SK-N-SH (cell line): ENCODE measurements around the gene TMEM259. TPM values are rescaled to one million over a fixed set of nuclear protein-coding genes. Genes with fewer than 3 reads are reported as not detected.

Experiments
- CTCF ChIA-PET: fragments of 300-600, 350-600 bp; formaldehyde crosslinking; extraction: SDS; loops from one replicate; lab custom pipeline; 2021; lab: Yijun Ruan, JAX
- POLR2A ChIA-PET: fragments of 350-600 bp; sonication (Branson Sonifier 250); formaldehyde crosslinking; extraction: SDS; loops from one replicate; lab custom pipeline; 2020; ENCODE audit warnings: antibody characterized with exemption, inconsistent platforms; lab: Yijun Ruan, JAX
- DNase-seq: peaks from one replicate; pipeline ENCODE4 v3.0.0; 2012
- H2AFZ ChIP-seq: fragments of 200-600 bp; sonication (generic); 2 replicates; pipeline ENCODE4 v1.8.1; 2016; ENCODE audit warnings: antibody characterized with exemption, mild to moderate bottlenecking, low read depth
- H3F3A ChIP-seq: fragments of 200-600 bp; sonication (generic); replicated peaks from 2 replicates; pipeline ENCODE3; 2016; ENCODE audit warnings: antibody characterized with exemption, mild to moderate bottlenecking; ENCODE audit not compliant: insufficient read depth
- H3K27ac ChIP-seq, 2 experiments: fragments of 200-500 bp in 1 of 2; fragments of 200-600 bp in 1 of 2; sonication (Bioruptor generic) in 1 of 2; sonication (generic), shearing (Covaris generic) in 1 of 2; 2 replicates each; pipeline versions ENCODE4 v1.5.1 to v1.6.1; 2014 to 2016; ENCODE audit warnings: low read depth in 2 of 2, inconsistent platforms in 1 of 2, low read length in 1 of 2, mild to moderate bottlenecking in 1 of 2, mixed read lengths in 1 of 2
- H3K27me3 ChIP-seq: fragments of 200-600 bp; sonication (generic), shearing (Covaris generic); 2 replicates; pipeline ENCODE4 v1.6.1; 2016; ENCODE audit warnings: mixed run types; ENCODE audit not compliant: insufficient read depth
- H3K36me3 ChIP-seq, 2 experiments: fragments of 200-500 bp in 1 of 2; fragments of 200-600 bp in 1 of 2; sonication (Bioruptor generic) in 1 of 2; sonication (generic) in 1 of 2; replicated peaks in 1 of 2; 2 replicates each; pipeline versions ENCODE3 to v1.5.1; 2014 to 2016; ENCODE audit warnings: low read length in 1 of 2, mild to moderate bottlenecking in 1 of 2; ENCODE audit not compliant: insufficient read depth in 2 of 2, control insufficient read depth in 1 of 2
- H3K4me1 ChIP-seq, 2 experiments: fragments of 200-500 bp in 1 of 2; fragments of 200-600 bp in 1 of 2; sonication (Bioruptor generic) in 1 of 2; sonication (generic), shearing (Covaris generic) in 1 of 2; 2 replicates each; pipeline versions ENCODE4 v1.5.1 to v1.6.1; 2014 to 2016; ENCODE audit warnings: low read depth in 1 of 2, low read length in 1 of 2, mixed run types in 1 of 2; ENCODE audit not compliant: insufficient read depth in 2 of 2, control insufficient read depth in 1 of 2
- H3K4me2 ChIP-seq: fragments of 200-600 bp; sonication (generic), shearing (Covaris generic); 2 replicates; pipeline ENCODE4 v1.6.1; 2017; ENCODE audit warnings: mixed run types
- H3K4me3 ChIP-seq, 2 experiments: fragments of 200-500 bp in 1 of 2; fragments of 200-600 bp in 1 of 2; sonication (Bioruptor generic) in 1 of 2; sonication (generic), shearing (Covaris generic) in 1 of 2; 2 replicates each; pipeline versions ENCODE4 v1.5.1 to v1.8.1; 2014 to 2016; ENCODE audit warnings: low read depth in 2 of 2, inconsistent platforms in 1 of 2, low read length in 1 of 2, mild to moderate bottlenecking in 1 of 2, mixed read lengths in 1 of 2, moderate library complexity in 1 of 2
- H3K79me2 ChIP-seq: fragments of 200-600 bp; sonication (generic); 2 replicates; pipeline ENCODE4 v1.8.1; 2017; ENCODE audit warnings: mild to moderate bottlenecking; ENCODE audit not compliant: insufficient read depth
- H3K9ac ChIP-seq: fragments of 200-600 bp; sonication (generic); 2 replicates; pipeline ENCODE4 v1.6.1; 2017; ENCODE audit warnings: mixed run types
- H3K9me2 ChIP-seq: fragments of 200-600 bp; sonication (generic); 2 replicates; pipeline ENCODE4 v1.6.1; 2017; ENCODE audit warnings: mixed run types
- H3K9me3 ChIP-seq: fragments of 200-600 bp; sonication (generic); 2 replicates; pipeline ENCODE4 v1.6.1; 2017; ENCODE audit warnings: mixed run types, mild to moderate bottlenecking, moderate library complexity
- H4K20me1 ChIP-seq: fragments of 200-600 bp; sonication (generic); 2 replicates; pipeline ENCODE4 v1.6.1; 2017; ENCODE audit warnings: mild to moderate bottlenecking, mixed run types; ENCODE audit not compliant: insufficient read depth
- CHD2 ChIP-seq: fragments of 150-350 bp; IDR thresholded peaks from 2 replicates; pipeline ENCODE4 v1.6.1; 2018; ENCODE audit warnings: low read length; ENCODE audit not compliant: partially characterized antibody
- CTCF ChIP-seq: fragments of 200-600 bp; sonication (generic); IDR thresholded peaks from 2 replicates; pipeline ENCODE4 v1.6.1; 2017; ENCODE audit warnings: antibody characterized with exemption, mild to moderate bottlenecking, moderate library complexity
- EP300 ChIP-seq, 2 experiments: IDR thresholded peaks; 2 replicates each; pipeline versions ENCODE4 v1.4.0 to v1.6.1; 2012; ENCODE audit warnings: borderline replicate concordance in 1 of 2, low read depth in 1 of 2, low read length in 1 of 2
- EZH2phosphoT487 ChIP-seq: fragments of 200-600 bp; sonication (generic); IDR thresholded peaks from 2 replicates; pipeline ENCODE4 v1.6.1; 2017; ENCODE audit warnings: low read depth, mixed run types, mild to moderate bottlenecking, antibody characterized with exemption, moderate library complexity, borderline replicate concordance
- FOSL2 ChIP-seq: IDR thresholded peaks from 2 replicates; pipeline ENCODE4 v1.4.0; 2012; ENCODE audit warnings: low read depth, mild to moderate bottlenecking, moderate library complexity, borderline replicate concordance
- FOXJ3 ChIP-seq: sonication (generic); formaldehyde crosslinking; IDR thresholded peaks from 2 replicates; pipeline ENCODE4 v1.5.1; 2020; ENCODE audit warnings: mild to moderate bottlenecking, missing genetic modification reagents
- GABPA ChIP-seq: IDR thresholded peaks from 2 replicates; pipeline ENCODE4 v1.4.0; 2012; ENCODE audit warnings: low read depth, mild to moderate bottlenecking
- GATA2 ChIP-seq: sonication (generic); formaldehyde crosslinking; IDR thresholded peaks from 2 replicates; pipeline ENCODE4 v1.5.0; 2020; ENCODE audit warnings: mild to moderate bottlenecking, missing genetic modification reagents
- IRF3 ChIP-seq: fragments of 150-350 bp; IDR thresholded peaks from 2 replicates; pipeline ENCODE4 v1.6.1; 2016; ENCODE audit warnings: mild to moderate bottlenecking, low read depth, low read length
- MAX ChIP-seq: IDR thresholded peaks from 2 replicates; pipeline ENCODE4 v1.4.0; 2012; ENCODE audit warnings: low read depth
- MEF2A ChIP-seq: IDR thresholded peaks from 2 replicates; pipeline ENCODE4 v1.4.0; 2012; ENCODE audit warnings: low read depth, borderline replicate concordance
- MXI1 ChIP-seq: IDR thresholded peaks from 2 replicates; pipeline ENCODE4 v1.6.1; 2012; ENCODE audit warnings: mild to moderate bottlenecking, low read depth, low read length, improper control_type of control experiment
- NFIC ChIP-seq: IDR thresholded peaks from 2 replicates; pipeline ENCODE4 v1.4.0; 2012; ENCODE audit warnings: borderline replicate concordance
- PBX3 ChIP-seq: IDR thresholded peaks from 2 replicates; pipeline ENCODE4; 2012
- RAD21 ChIP-seq: IDR thresholded peaks from 2 replicates; pipeline ENCODE4 v1.6.1; 2012; ENCODE audit warnings: mild to moderate bottlenecking, low read length
- RCOR1 ChIP-seq: fragments of 150-350 bp; IDR thresholded peaks from 2 replicates; pipeline ENCODE4 v1.6.1; 2017; ENCODE audit warnings: antibody characterized with exemption, low read length
- RFX5 ChIP-seq: IDR thresholded peaks from 2 replicates; pipeline ENCODE4 v1.6.1; 2012; ENCODE audit warnings: mild to moderate bottlenecking, improper control_type of control experiment, low read length
- RXRA ChIP-seq: IDR thresholded peaks from 2 replicates; pipeline ENCODE4 v1.4.0; 2012; ENCODE audit warnings: low read depth, mild to moderate bottlenecking, borderline replicate concordance
- SIN3A ChIP-seq: IDR thresholded peaks from 2 replicates; pipeline ENCODE4 v1.6.1; 2012; ENCODE audit warnings: low read depth, mild to moderate bottlenecking, low read length, moderate library complexity, borderline replicate concordance
- SMC3 ChIP-seq: IDR thresholded peaks from 2 replicates; pipeline ENCODE4 v1.6.1; 2012; ENCODE audit warnings: low read depth, low read length, improper control_type of control experiment
- TAF1 ChIP-seq: IDR thresholded peaks from 2 replicates; pipeline ENCODE4 v1.6.1; 2012; ENCODE audit warnings: low read depth, mild to moderate bottlenecking, low read length, moderate library complexity, borderline replicate concordance
- TCF12 ChIP-seq: IDR thresholded peaks from 2 replicates; pipeline ENCODE4 v1.4.0; 2012
- TEAD4 ChIP-seq: IDR thresholded peaks from 2 replicates; pipeline ENCODE4 v1.4.0; 2012; ENCODE audit warnings: mild to moderate bottlenecking, borderline replicate concordance; ENCODE audit not compliant: insufficient read depth
- USF1 ChIP-seq: IDR thresholded peaks from 2 replicates; pipeline ENCODE4 v1.4.0; 2012; ENCODE audit warnings: low read depth, borderline replicate concordance
- USF2 ChIP-seq: fragments of 150-350 bp; IDR thresholded peaks from 2 replicates; pipeline ENCODE4 v1.6.1; 2017; ENCODE audit warnings: antibody characterized with exemption, low read length, low read depth, borderline replicate concordance
- YY1 ChIP-seq: IDR thresholded peaks from 2 replicates; pipeline ENCODE4 v1.4.0; 2012; ENCODE audit warnings: low read depth, mild to moderate bottlenecking
- WGBS: methylation state at CpG from one replicate; pipeline ENCODE4 v1.1.6; 2017; ENCODE audit warnings: low lambda C conversion rate; 5-methylcytosine and 5-hydroxymethylcytosine counted together
- polyA plus RNA-seq, 3 experiments: library from polyadenylated mRNA; depleted of rRNA; stranded (reverse); fragments of >200 nt; gene quantifications; 2 replicates each; pipeline ENCODE4 v1.2.3, GENCODE V29; 2012

TMEM259 gene
- polyA plus RNA-seq, 1 of the 3 experiments (the other 2 are of a cell fraction) = 138 TPM

GRCh38 chr19:1028062-1028926, 7.4 kb upstream of the TMEM259 start:
- peaks cover 40% of the 10 kb centered on the region for H4K20me1 ChIP-seq
- CTCF ChIA-PET = interaction anchor here (0.8 to 2.0 kb wide), 8 partner anchors 9 to 216 kb away, joined by 3 to 7 read pairs (median 4); no protein-coding TSS in a partner anchor
- H3K9ac ChIP-seq = peak overlapping the region; percentile 86
- peak; percentile 86 for DNase-seq
- 1% methylated on average over 16 of the region's 58 CpGs for WGBS
- H3K36me3 ChIP-seq = peaks cover 13 to 26% of the 10 kb centered on the region in 2 experiments
- H3K4me1 ChIP-seq = peaks cover 0 to 14% of the 10 kb centered on the region in 2 experiments; a peak in 1 of 4 replicates
- H3K9me2 ChIP-seq = no peaks in the 10 kb centered on the region
- H2AFZ ChIP-seq = no peak overlapping the region
- peaks cover 65% of the 10 kb centered on the region for H3K79me2 ChIP-seq
- H3K27me3 ChIP-seq = no peaks in the 10 kb centered on the region
- peaks cover 22% of the 10 kb centered on the region for H3F3A ChIP-seq
- peak overlapping the region; percentile 76 to 97 for H3K4me3 ChIP-seq
- POLR2A ChIA-PET = interaction anchor here (1.1 kb wide), 2 partner anchors 45 to 46 kb away, joined by 3 to 4 read pairs; no protein-coding TSS in a partner anchor
- peak overlapping the region; percentile 99 for H3K4me2 ChIP-seq
- no peaks in the 10 kb centered on the region for H3K9me3 ChIP-seq
- peak overlapping the region; percentile 81 to 84 for H3K27ac ChIP-seq
- TF ChIP-seq TEAD4 = peak; percentile 90
- TF ChIP-seq FOSL2 = no peak
- no peak for TF ChIP-seq GATA2 (CRISPR knock-in tag)
- peak; percentile 62; the same call in 1 of the 2 replicates for TF ChIP-seq GABPA
- peak; percentile 73; the same call in 1 of the 2 replicates for TF ChIP-seq RCOR1
- peak; percentile 77; the same call in 1 of the 2 replicates for TF ChIP-seq SIN3A
- TF ChIP-seq USF1 = no peak
- TF ChIP-seq MAX = peak; percentile 56
- TF ChIP-seq RFX5 = no peak
- peak; percentile 95 for TF ChIP-seq TCF12
- TF ChIP-seq IRF3 = no peak
- TF ChIP-seq FOXJ3 (CRISPR knock-in tag) = no peak
- 0 out of 2 replicates have a peak, but pooled peaks have one; percentile 9 for TF ChIP-seq NFIC
- peak in 1 of 2 experiments; percentile 68; a peak in 2 of 4 replicates for TF ChIP-seq EP300 (IDR thresholded peaks at IDR 0.05; ENCODE audit: borderline replicate concordance in 1 of 2, low read depth in 1 of 2, low read length in 1 of 2)
- TF ChIP-seq USF2 = no peak
- TF ChIP-seq YY1 = no peak
- TF ChIP-seq CTCF = no peak
- TF ChIP-seq TAF1 = peak; percentile 70
- peak; percentile 67; the same call in 1 of the 2 replicates for TF ChIP-seq RXRA
- no peak for TF ChIP-seq MXI1
- no peak for TF ChIP-seq MEF2A
- no peak for TF ChIP-seq EZH2phosphoT487
- TF ChIP-seq SMC3 = no peak
- TF ChIP-seq CHD2 = no peak
- peak; percentile 36 for TF ChIP-seq PBX3
- no peak for TF ChIP-seq RAD21
